IPS DF 6.9 (cell line): ENCODE results near the gene RALB.
"Not testable (repeated sequence)": the region's sequence is repeated elsewhere in the genome, so short reads cannot be mapped to it uniquely, and the experiment has no call there.

Experiments
- DNase-seq: peaks from one replicate; pipeline ENCODE4 v3.0.0-alpha.2; 2013; ENCODE audit warnings: low read depth, low spot score
- H3K27ac ChIP-seq: one replicate; pipeline ENCODE4 v1.5.1; 2013; ENCODE audit warnings: low read length, control low read depth
- H3K27me3 ChIP-seq: 2 replicates; pipeline ENCODE4 v1.6.1; 2013; ENCODE audit warnings: mild to moderate bottlenecking, low read length; ENCODE audit not compliant: control insufficient read depth, insufficient read depth
- H3K36me3 ChIP-seq: 2 replicates; pipeline ENCODE4 v1.6.1; 2013; ENCODE audit warnings: low read length; ENCODE audit not compliant: control insufficient read depth, insufficient read depth
- H3K4me1 ChIP-seq: 2 replicates; pipeline ENCODE4 v1.6.1; 2013; ENCODE audit warnings: low read length; ENCODE audit not compliant: control insufficient read depth, insufficient read depth
- H3K4me3 ChIP-seq: 2 replicates; pipeline ENCODE4 v1.5.1; 2013; ENCODE audit warnings: mild to moderate bottlenecking, low read length
- H3K9me3 ChIP-seq: 2 replicates; pipeline ENCODE4 v1.6.1; 2013; ENCODE audit warnings: low read length, inconsistent platforms; ENCODE audit not compliant: control insufficient read depth, insufficient read depth
- WGBS: extraction: QIAGEN DNeasy Blood & Tissue Kit; methylation state at CpG from one replicate; pipeline ENCODE4 v1.1.7; 2013; ENCODE audit warnings: mixed read lengths, missing lambda C conversion rate; ENCODE audit not compliant: insufficient read length, insufficient coverage; 5-methylcytosine and 5-hydroxymethylcytosine counted together

The RALB gene

DNA sequence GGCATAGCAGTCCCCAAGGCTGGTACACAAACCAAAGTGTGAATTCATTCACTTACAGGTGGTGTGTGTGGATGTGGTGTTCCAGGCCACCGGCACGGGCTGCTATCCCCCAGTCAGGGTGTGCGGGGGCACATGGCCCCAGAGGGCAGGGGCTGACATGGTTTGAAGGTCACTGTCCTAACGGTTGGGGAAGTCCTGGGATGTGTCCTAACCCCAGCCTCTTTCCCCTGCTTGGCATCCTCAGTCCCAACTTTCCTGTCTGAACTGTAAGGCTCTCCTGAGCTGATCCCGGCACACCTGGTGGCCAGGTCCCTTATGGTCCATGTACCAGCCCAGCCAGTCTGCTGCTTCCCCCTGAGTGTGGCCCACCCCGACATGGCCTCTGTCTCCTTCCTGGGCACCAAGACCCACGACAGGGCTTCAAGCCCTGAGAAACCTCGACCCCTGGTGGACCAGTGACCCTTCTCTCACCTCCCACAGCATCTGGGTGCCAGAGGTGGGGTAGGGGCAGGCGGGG lies 27.0 kb upstream of the RALB start:
- Histone ChIP-seq H3K27me3 (peaks cover 8% of the 10 kb centered on the region; the same call in 1 of the 2 replicates), H3K36me3 (no peaks in the 10 kb centered on the region; the same call in 1 of the 2 replicates), H3K9me3 (0 out of 2 replicates have a peak, but pooled peaks cover 2% of the 10 kb centered on the region), H3K4me1 (no peaks in the 10 kb centered on the region), H3K4me3 (no peak overlapping the region), H3K27ac (no peak overlapping the region)
- no CpG with 5 or more reads among the region's 9 CpGs for WGBS
- DNase-seq = no peak

DNA sequence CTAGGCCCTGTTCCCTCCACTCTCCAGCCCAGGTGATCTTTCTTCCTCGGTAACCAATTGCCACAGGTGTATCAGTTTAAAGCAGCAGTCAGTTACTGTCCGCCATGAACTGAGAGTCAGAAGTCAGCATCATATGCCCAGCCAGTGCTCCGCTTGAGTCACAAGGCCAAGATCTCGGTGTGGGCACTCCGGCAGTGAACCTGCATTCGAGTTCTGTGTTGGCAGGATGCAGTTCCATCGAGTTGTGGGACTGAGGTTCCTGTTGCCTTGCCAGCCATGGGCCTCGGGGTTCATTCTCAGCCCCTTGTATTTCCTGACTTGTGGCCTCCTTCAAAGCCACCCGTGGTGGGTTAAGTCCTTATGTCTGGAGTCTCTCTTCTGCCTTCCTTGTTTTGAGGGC lies 26.3 kb upstream of the RALB start:
- no peak overlapping the region for H3K27ac ChIP-seq
- 0 out of 2 replicates have a peak, but pooled peaks cover 2% of the 10 kb centered on the region for H3K9me3 ChIP-seq
- H3K27me3 ChIP-seq = peaks cover 8% of the 10 kb centered on the region; the same call in 1 of the 2 replicates
- H3K4me3 ChIP-seq = no peak overlapping the region
- H3K36me3 ChIP-seq = no peaks in the 10 kb centered on the region; the same call in 1 of the 2 replicates
- no peaks in the 10 kb centered on the region for H3K4me1 ChIP-seq
- no peak for DNase-seq
- no CpG with 5 or more reads among the region's 9 CpGs for WGBS

DNA sequence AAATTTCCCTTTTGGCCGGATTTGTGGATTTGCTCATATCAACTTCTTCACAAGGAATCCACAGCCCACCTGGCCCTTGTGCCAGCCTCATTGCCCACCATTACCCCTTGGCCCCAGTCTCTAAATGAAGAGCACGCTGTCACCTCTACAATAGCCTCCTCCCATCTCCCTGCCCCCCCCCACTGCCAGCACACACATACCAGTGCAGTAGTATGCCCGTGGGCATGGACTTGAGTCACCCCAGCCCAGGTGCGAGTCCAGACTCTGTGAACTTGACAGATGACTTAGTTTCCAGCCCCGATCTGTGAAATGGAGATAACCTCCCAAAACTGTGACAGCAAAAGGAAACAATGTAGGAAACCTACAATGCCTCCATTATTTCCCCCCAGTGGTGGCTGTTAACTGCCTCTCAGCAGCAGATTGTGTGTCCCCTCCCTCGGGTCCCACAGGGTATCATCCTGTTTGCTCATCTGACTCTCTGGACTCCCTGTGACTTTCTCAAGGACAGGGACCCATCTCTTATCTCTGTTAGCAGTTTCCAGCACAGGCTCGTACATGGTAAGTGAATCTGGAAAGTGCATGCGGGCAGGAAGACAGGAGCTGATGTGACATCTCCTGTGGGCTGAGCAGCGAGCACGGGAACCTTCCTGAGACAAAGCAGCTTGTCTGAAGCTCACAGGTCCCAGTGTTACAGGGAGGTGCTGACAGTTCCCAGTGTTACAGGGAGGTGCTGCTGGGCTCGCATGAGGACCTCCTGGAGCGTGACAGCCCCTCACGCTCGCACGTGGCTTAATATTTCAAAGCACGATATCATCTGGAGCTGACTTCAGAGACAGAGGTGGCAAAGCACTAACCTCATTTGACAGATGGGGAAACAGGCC lies 25.3 kb upstream of the RALB start:
- Histone ChIP-seq H3K36me3 (no peaks in the 10 kb centered on the region; the same call in 1 of the 2 replicates), H3K4me1 (no peaks in the 10 kb centered on the region), H3K4me3 (no peak overlapping the region), H3K9me3 (0 out of 2 replicates have a peak, but pooled peaks cover 2% of the 10 kb centered on the region), H3K27ac (no peak overlapping the region), H3K27me3 (peaks cover 5% of the 10 kb centered on the region; the same call in 1 of the 2 replicates)
- WGBS = no CpG with 5 or more reads among the region's 16 CpGs
- no peak for DNase-seq

DNA sequence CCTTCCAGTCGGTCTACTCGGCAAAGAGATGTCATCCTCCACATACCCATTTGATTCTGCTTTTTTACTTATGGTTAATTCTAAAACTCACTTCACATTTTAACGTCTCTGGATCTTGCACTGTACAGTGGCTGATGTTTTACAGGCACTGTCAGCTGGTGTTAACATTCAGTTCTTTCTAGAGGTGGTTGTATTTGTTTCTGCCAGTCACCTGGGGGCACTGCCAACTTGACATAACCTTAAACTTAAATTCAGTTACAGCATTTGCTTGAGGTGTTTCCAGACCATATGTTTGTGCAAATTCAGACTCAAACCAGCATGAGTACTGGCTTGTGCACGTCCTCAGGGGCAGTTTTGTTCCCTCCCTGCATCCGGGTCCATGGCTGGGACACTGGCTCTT lies 24.1 kb upstream of the RALB start:
- Histone ChIP-seq H3K9me3 (no peaks in the 10 kb centered on the region), H3K27ac (no peak overlapping the region), H3K4me3 (no peak overlapping the region), H3K36me3 (no peaks in the 10 kb centered on the region), H3K4me1 (no peaks in the 10 kb centered on the region), H3K27me3 (peaks cover 3% of the 10 kb centered on the region; the same call in 1 of the 2 replicates)
- no peak for DNase-seq
- WGBS = no CpG with 5 or more reads among the region's 5 CpGs

DNA sequence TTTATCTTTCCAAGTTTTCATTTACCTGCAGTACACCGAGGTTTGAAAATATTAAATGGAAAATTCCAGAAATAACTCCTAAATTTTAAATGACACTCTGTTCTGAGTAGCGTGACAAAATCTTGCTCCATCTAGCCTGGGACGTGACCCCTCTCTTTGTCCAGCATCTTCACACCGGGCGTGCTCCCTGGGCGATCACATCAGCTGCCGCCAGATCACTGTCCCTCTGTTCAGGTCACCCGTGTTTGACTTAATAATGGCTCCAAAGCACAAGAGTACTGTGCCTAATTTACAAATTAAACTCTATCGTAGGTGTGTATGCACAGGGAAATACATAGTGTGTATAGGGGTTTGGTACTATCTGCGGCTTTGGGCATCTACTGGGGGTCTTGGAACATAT lies 23.3 kb upstream of the RALB start:
- Histone ChIP-seq H3K4me3 (no peak overlapping the region), H3K9me3 (no peaks in the 10 kb centered on the region), H3K27me3 (no peaks in the 10 kb centered on the region; the same call in 1 of the 2 replicates), H3K36me3 (no peaks in the 10 kb centered on the region), H3K27ac (no peak overlapping the region), H3K4me1 (no peaks in the 10 kb centered on the region)
- DNase-seq = no peak
- WGBS = no CpG with 5 or more reads among the region's 10 CpGs

DNA sequence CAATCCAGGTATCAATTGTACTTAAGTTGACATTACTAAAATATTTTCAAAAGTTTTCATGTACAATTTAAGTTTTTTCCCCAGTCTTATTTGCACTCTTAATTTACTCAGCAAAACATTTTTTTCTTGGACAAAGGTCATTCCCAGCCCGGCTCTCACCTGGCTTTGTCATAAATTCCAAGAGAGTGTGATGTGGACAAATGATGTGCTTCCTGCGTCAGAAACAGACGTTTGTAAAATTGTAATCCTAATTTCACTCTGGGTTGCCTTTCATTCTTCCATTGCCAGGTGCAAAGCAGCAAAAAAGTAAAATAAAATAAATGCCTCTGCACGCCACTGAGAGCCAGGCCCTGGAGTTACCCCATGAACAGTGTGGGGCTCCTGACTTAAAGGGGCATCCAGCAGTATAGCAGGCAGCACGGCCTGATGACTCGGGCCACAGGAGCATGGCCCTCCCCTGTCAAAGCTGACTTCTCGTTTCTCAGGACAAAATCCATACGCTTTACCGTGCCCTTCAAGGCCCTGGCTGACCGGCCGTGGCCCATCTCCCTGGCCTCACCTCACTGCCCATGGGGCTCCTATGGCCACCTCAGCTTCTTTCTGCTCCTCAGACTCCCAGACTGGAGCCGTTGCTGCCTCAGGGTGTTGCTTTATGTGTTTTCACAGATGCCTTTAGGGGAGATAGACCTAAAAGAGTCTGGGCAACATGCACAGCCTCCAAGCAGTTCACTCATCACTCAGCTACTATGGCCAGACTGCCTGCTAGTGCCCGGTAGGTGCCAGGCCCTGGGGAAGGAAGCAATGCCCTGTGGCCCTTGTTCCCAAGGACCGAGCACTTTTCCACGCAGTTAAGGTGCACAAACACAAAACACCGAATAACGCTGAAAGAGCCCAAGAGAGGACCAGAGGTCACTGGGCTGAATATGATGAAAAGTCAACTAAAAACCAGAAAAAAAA lies 21.9 kb upstream of the RALB start:
- Histone ChIP-seq H3K36me3 (no peaks in the 10 kb centered on the region), H3K4me1 (no peaks in the 10 kb centered on the region), H3K9me3 (no peaks in the 10 kb centered on the region), H3K27ac (no peak overlapping the region), H3K27me3 (no peaks in the 10 kb centered on the region), H3K4me3 (no peak overlapping the region)
- WGBS = no CpG with 5 or more reads among the region's 17 CpGs
- no peak for DNase-seq

DNA sequence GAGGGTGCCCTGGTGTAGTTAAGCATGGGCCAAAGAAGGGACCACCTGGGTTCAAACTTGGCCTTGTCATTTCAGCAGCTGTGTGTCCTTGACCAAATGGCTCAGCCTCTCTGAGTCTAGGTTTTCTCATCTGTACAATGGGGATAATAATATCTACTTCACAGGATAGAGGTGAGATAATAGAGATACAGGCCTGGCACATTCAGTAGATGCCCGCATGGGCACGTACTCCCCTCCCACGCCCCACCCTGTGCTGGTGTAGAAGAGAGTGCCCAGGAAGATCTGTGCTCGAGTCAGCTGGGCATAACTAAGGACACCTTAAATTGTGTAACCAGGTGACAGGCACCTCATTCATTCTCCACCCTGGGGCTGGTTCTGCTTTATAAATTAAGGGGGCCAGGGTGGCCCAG lies 21.1 kb upstream of the RALB start:
- no peak for DNase-seq
- no peaks in the 10 kb centered on the region for H3K27me3 ChIP-seq
- no peaks in the 10 kb centered on the region for H3K4me1 ChIP-seq
- no CpG with 5 or more reads among the region's 4 CpGs for WGBS
- H3K9me3 ChIP-seq = no peaks in the 10 kb centered on the region
- H3K4me3 ChIP-seq = no peak overlapping the region
- H3K27ac ChIP-seq = no peak overlapping the region
- H3K36me3 ChIP-seq = no peaks in the 10 kb centered on the region

DNA sequence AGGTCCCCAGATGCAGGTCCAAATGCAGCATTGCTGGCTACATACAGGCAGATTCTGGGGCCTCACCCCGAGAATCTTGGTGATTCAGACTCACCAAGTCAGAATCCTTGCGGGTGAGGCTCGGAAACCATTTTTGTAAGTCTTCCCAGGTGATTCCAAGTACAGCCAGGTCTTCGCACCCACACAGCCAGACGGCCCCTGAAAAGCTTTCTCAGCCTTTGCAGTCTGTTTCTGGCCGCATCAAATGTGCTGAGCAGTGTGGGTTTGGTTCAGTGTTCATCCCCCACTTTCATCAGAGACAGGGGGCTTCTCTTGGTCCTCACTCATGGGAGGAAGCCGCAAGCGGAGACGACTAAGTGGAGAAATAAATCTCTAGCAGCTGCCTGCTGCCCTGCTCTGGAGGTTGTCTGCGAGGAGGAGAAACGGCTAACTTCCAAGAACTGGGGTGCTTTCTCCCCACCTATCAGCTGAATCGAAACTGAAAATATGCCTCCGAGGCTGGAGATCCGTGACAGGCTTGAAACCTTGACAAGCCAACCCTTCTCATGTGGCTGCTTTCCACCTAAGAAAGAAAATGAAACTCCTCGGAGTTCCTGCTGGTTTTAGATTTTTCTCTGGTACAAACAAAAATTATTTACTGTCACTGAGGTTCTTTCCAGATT lies 20.5 kb upstream of the RALB start:
- H3K27ac ChIP-seq = no peak overlapping the region
- WGBS = no CpG with 5 or more reads among the region's 15 CpGs
- H3K27me3 ChIP-seq = no peaks in the 10 kb centered on the region
- H3K4me3 ChIP-seq = no peak overlapping the region
- no peaks in the 10 kb centered on the region for H3K36me3 ChIP-seq
- no peaks in the 10 kb centered on the region for H3K4me1 ChIP-seq
- no peak for DNase-seq
- no peaks in the 10 kb centered on the region for H3K9me3 ChIP-seq

DNA sequence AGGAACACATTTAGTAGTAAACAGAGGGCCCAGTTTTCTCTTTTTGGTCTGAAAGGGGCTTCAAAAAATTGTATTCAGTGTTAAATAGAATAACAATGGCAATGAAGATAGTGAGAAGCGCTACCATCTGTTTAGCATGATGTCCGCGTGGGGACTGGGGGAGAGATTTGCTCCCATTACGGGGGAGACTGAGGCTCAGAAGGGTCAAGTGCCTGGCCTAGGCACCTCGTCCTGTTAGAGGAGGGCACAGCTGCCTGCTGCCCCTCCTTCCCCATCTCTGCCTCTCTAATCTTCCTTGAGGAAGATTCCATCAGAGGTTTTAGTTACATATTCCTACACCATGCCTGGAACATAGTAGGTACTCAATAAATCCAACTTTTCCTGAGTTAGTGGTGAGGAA lies 19.4 kb upstream of the RALB start:
- no CpG with 5 or more reads among the region's 5 CpGs for WGBS
- Histone ChIP-seq H3K9me3 (no peaks in the 10 kb centered on the region), H3K36me3 (no peaks in the 10 kb centered on the region), H3K4me3 (no peak overlapping the region), H3K27ac (no peak overlapping the region), H3K4me1 (no peaks in the 10 kb centered on the region), H3K27me3 (no peaks in the 10 kb centered on the region)
- no peak for DNase-seq

DNA sequence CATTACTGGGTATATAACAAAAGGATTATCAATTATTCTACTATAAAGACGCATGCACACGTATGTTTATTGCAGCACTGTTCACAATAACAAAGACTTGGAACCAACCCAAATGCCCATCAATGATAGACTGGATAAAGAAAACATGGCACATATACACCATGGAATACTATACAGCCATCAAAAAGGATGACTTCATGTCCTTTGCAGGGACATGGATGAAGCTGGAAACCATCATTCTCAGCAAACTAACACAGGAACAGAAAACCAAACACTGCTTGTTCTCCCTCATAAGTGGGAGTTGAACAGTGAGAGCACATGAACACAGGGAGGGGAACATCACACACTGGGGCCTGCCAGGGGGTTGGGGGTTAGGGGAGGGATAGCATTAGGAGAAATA lies 17.5 kb upstream of the RALB start:
- H3K9me3 ChIP-seq, H3K4me1 ChIP-seq, H3K4me3 ChIP-seq, H3K27me3 ChIP-seq, H3K27ac ChIP-seq, DNase-seq, H3K36me3 ChIP-seq: not testable (repeated sequence)
- no CpG with 5 or more reads among the region's 2 CpGs for whole genome bisulfite sequencing
